GM08714 (cell line): ENCODE measurements around the gene LRRC56.

Experiments
- H3K4me3 ChIP-seq: fragments of 200-500 bp; sonication (Bioruptor generic); 2 replicates; pipeline ENCODE4 v1.5.1; 2014; ENCODE audit warnings: mild to moderate bottlenecking, low read length, inconsistent platforms
- ZNF274 ChIP-seq: IDR thresholded peaks from 2 replicates; pipeline ENCODE4 v1.6.1; 2012; ENCODE audit warnings: mild to moderate bottlenecking, low read depth, low read length

LRRC56 gene

GRCh38 chr11:535519-536454, 1.5 kb upstream of the LRRC56 start, which contains the start of gene HRAS:
HRAS (minus strand) TSS chr11:535576.
- H3K4me3 ChIP-seq, result peak within 1 kb of the TSS; percentile 86
- no peak for TF ChIP-seq ZNF274

GRCh38 chr11:537622-538430, 499 bp downstream of the LRRC56 start:
- no peak for TF ChIP-seq ZNF274
- H3K4me3 ChIP-seq, result peak overlapping the region; percentile 34; the same call in 1 of the 2 replicates

GRCh38 chr11:538431-539051, 1.2 kb downstream of the LRRC56 start:
- no peak for TF ChIP-seq ZNF274
- no peak overlapping the region for H3K4me3 ChIP-seq

- TF ChIP-seq ZNF274, result no peak
Observed at GRCh38 chr11:539971-540481, 2.7 kb downstream of the LRRC56 start.

GRCh38 chr11:540583-541432, 3.5 kb downstream of the LRRC56 start:
- H3K4me3 ChIP-seq, result no peak overlapping the region
- no peak for TF ChIP-seq ZNF274

More at GRCh38 chr11:539971-540481, 2.7 kb downstream of the LRRC56 start:
- H3K4me3 ChIP-seq, result no peak overlapping the region

- no peak for TF ChIP-seq ZNF274
Observed at GRCh38 chr11:541433-541885, 4.1 kb downstream of the LRRC56 start.

GRCh38 chr11:544817-545166, 7.5 kb downstream of the LRRC56 start:
- H3K4me3 ChIP-seq, result no peak overlapping the region
- TF ChIP-seq ZNF274, result no peak

More at GRCh38 chr11:541433-541885, 4.1 kb downstream of the LRRC56 start:
- H3K4me3 ChIP-seq, result no peak overlapping the region

- no peak for TF ChIP-seq ZNF274
- H3K4me3 ChIP-seq, result no peak overlapping the region
Observed at GRCh38 chr11:545171-545570, 7.8 kb downstream of the LRRC56 start.

- no peak for TF ChIP-seq ZNF274
- H3K4me3 ChIP-seq, result no peak overlapping the region
Observed at GRCh38 chr11:548700-549603, 11.6 kb downstream of the LRRC56 start.

GRCh38 chr11:550021-550745, 12.9 kb downstream of the LRRC56 start:
- H3K4me3 ChIP-seq, result no peak overlapping the region
- TF ChIP-seq ZNF274, result no peak

GRCh38 chr11:550746-551085, 13.4 kb downstream of the LRRC56 start:
- H3K4me3 ChIP-seq, result no peak overlapping the region
- TF ChIP-seq ZNF274, result no peak

- no peak for TF ChIP-seq ZNF274
- H3K4me3 ChIP-seq, result no peak overlapping the region
Observed at GRCh38 chr11:551131-551530, 13.8 kb downstream of the LRRC56 start.
